Fibroblast of lung (primary cell): ENCODE data around the gene TUBGCP2. TPM values are rescaled to one million over a fixed set of nuclear protein-coding genes. Genes with fewer than 3 reads are reported as not detected.

Experiments used
- DNase-seq, 2 donors: peaks; one replicate each; pipeline versions ENCODE4 v3.0.0 to v3.0.0-alpha.2; 2010; ENCODE audit warnings: low read depth in 2 of 2
- H2AFZ ChIP-seq: 2 replicates; pipeline ENCODE4 v1.5.1; 2012; ENCODE audit warnings: low read length, control low read depth, inconsistent platforms
- H3K27ac ChIP-seq: 2 replicates; pipeline ENCODE4 v1.5.1; 2011; ENCODE audit warnings: low read length, control low read depth; ENCODE audit not compliant: insufficient read depth
- H3K27me3 ChIP-seq: 2 replicates; pipeline ENCODE4 v1.5.1; 2011; ENCODE audit warnings: mild to moderate bottlenecking, low read length; ENCODE audit not compliant: control insufficient read depth, insufficient read depth
- H3K36me3 ChIP-seq: 2 replicates; pipeline ENCODE4 v1.5.1; 2011; ENCODE audit warnings: low read length; ENCODE audit not compliant: control insufficient read depth, insufficient read depth
- H3K4me1 ChIP-seq: 2 replicates; pipeline ENCODE4 v1.5.1; 2011; ENCODE audit warnings: low read length; ENCODE audit not compliant: control insufficient read depth, insufficient read depth; ENCODE audit errors: extremely low read depth
- H3K4me2 ChIP-seq: 2 replicates; pipeline ENCODE4 v1.5.1; 2011; ENCODE audit warnings: low read length, control low read depth; ENCODE audit not compliant: insufficient read depth; ENCODE audit errors: extremely low read depth
- H3K4me3 ChIP-seq, 4 experiments: fragments of 200-600 bp in 1 of 4; sonication (generic) in 1 of 4; replicated peaks in 1 of 4; 2 replicates each; pipeline ENCODE4 v1.5.1; 2011 to 2016; ENCODE audit warnings: low read length in 4 of 4, low read depth in 3 of 4, mild to moderate bottlenecking in 3 of 4, control low read depth in 2 of 4, inconsistent platforms in 1 of 4, mixed read lengths in 1 of 4; ENCODE audit not compliant: insufficient read depth in 1 of 4; ENCODE audit errors: control extremely low read depth in 1 of 4
- H3K79me2 ChIP-seq: 2 replicates; pipeline ENCODE4 v1.5.1; 2012; ENCODE audit warnings: mild to moderate bottlenecking, low read length, inconsistent platforms; ENCODE audit not compliant: control insufficient read depth, insufficient read depth
- H3K9ac ChIP-seq: 2 replicates; pipeline ENCODE4 v1.5.1; 2011; ENCODE audit warnings: mild to moderate bottlenecking, low read length, control low read depth; ENCODE audit not compliant: insufficient read depth
- H3K9me3 ChIP-seq: 2 replicates; pipeline ENCODE4 v1.5.1; 2012; ENCODE audit warnings: low read depth, low read length; ENCODE audit not compliant: control insufficient read depth, insufficient read depth
- H4K20me1 ChIP-seq: 2 replicates; pipeline ENCODE4 v1.5.1; 2011; ENCODE audit warnings: low read length; ENCODE audit not compliant: control insufficient read depth, insufficient read depth; ENCODE audit errors: extremely low read depth
- CTCF ChIP-seq, 2 donors: IDR thresholded peaks in 1 of 2; conservative IDR thresholded peaks in 1 of 2; 1 replicate in 1 of 2; 2 replicates in 1 of 2; pipeline ENCODE4 v1.5.1; 2011 to 2012; ENCODE audit warnings: low read length in 2 of 2, control low read depth in 1 of 2, inconsistent platforms in 1 of 2, low read depth in 1 of 2, mild to moderate bottlenecking in 1 of 2
- EZH2 ChIP-seq: IDR thresholded peaks from 2 replicates; pipeline ENCODE4 v1.5.1; 2012; ENCODE audit warnings: low read length, control low read depth, mild to moderate bottlenecking; ENCODE audit errors: missing control alignments
- polyA plus RNA-seq, 2 donors: library from polyadenylated mRNA; depleted of rRNA in 1 of 2; stranded (reverse) in 1 of 2; unstranded in 1 of 2; fragments of >200 nt; gene quantifications; 2 replicates each; pipeline ENCODE4 v1.2.1, GENCODE V29; 2011 to 2012; ENCODE audit warnings: missing spikeins in 1 of 2
- total RNA-seq: library from RNA; depleted of rRNA; stranded (reverse); fragments of >200 nt; gene quantifications from 2 replicates; pipeline ENCODE4 v1.2.1, GENCODE V29; 2014

TUBGCP2 gene
- total and polyA plus RNA-seq, 2 donors (not counting 1 experiment from before 2014, with no cell fraction given), result 31.0 to 60.8 TPM

GRCh38 chr10:133264461-133264860 is 44.2 kb downstream of the TUBGCP2 start:
- H3K36me3 ChIP-seq, result no peaks in the 10 kb centered on the region
- H2AFZ ChIP-seq, result no peak overlapping the region

GRCh38 chr10:133263674-133264073 is 45.0 kb downstream of the TUBGCP2 start:
- no peak overlapping the region for H2AFZ ChIP-seq
- H3K9me3 ChIP-seq, result no peaks in the 10 kb centered on the region
- H3K36me3 ChIP-seq, result no peaks in the 10 kb centered on the region
- H4K20me1 ChIP-seq, result no peaks in the 10 kb centered on the region
- TF ChIP-seq EZH2 (no peak), CTCF (conservative IDR thresholded peaks at IDR 0.05 in 1 of 2, IDR thresholded peaks at IDR 0.05 in 1 of 2; ENCODE audit: low read depth in 1 of 2, low read length in 2 of 2) (no peak)
- no peak for DNase-seq
- H3K27me3 ChIP-seq, result no peaks in the 10 kb centered on the region
- no peak overlapping the region for H3K9ac ChIP-seq
- H3K4me3 ChIP-seq, result no peak overlapping the region
- no peak overlapping the region for H3K4me2 ChIP-seq
- H3K79me2 ChIP-seq, result no peaks in the 10 kb centered on the region
- H3K27ac ChIP-seq, result no peak overlapping the region
- H3K4me1 ChIP-seq, result peaks cover 20% of the 10 kb centered on the region

More at GRCh38 chr10:133264461-133264860, 44.2 kb downstream of the TUBGCP2 start:
- TF ChIP-seq EZH2 (no peak), CTCF (conservative IDR thresholded peaks at IDR 0.05 in 1 of 2, IDR thresholded peaks at IDR 0.05 in 1 of 2; ENCODE audit: low read depth in 1 of 2, low read length in 2 of 2) (no peak)
- no peaks in the 10 kb centered on the region for H3K79me2 ChIP-seq
- no peak overlapping the region for H3K4me3 ChIP-seq
- no peaks in the 10 kb centered on the region for H3K27me3 ChIP-seq
- no peak overlapping the region for H3K4me2 ChIP-seq
- no peak overlapping the region for H3K27ac ChIP-seq
- H4K20me1 ChIP-seq, result no peaks in the 10 kb centered on the region
- DNase-seq, result no peak
- peaks cover 15% of the 10 kb centered on the region for H3K4me1 ChIP-seq
- H3K9ac ChIP-seq, result no peak overlapping the region
- H3K9me3 ChIP-seq, result no peaks in the 10 kb centered on the region

- Histone ChIP-seq H3K27me3 (no peaks in the 10 kb centered on the region), H3K4me3 (no peak overlapping the region), H3K9me3 (no peaks in the 10 kb centered on the region), H3K9ac (no peak overlapping the region), H3K4me2 (no peak overlapping the region), H3K4me1 (peaks cover 27% of the 10 kb centered on the region), H3K27ac (no peak overlapping the region), H3K36me3 (no peaks in the 10 kb centered on the region), H4K20me1 (no peaks in the 10 kb centered on the region), H2AFZ (no peak overlapping the region), H3K79me2 (no peaks in the 10 kb centered on the region)
- TF ChIP-seq EZH2 (no peak), CTCF (conservative IDR thresholded peaks at IDR 0.05 in 1 of 2, IDR thresholded peaks at IDR 0.05 in 1 of 2; ENCODE audit: low read depth in 1 of 2, low read length in 2 of 2) (no peak)
- no peak for DNase-seq
These were observed 46.0 kb downstream of the TUBGCP2 start for GRCh38 chr10:133262696-133263095.
